ENCODE data around the gene MBLAC1. TPM values are rescaled to one million over a fixed set of nuclear protein-coding genes. Genes with fewer than 3 reads are reported as not detected.
"Not testable (repeated sequence)": the region's sequence is repeated elsewhere in the genome, so short reads cannot be mapped to it uniquely, and the experiment has no call there.

Gene MBLAC1
- total RNA-seq, 4 donors from 2014 or later, result 1.4 to 7.4 (median 3.1) TPM

- ATAC-seq (no peak), DNase-seq (no peak)
- Histone ChIP-seq H3K36me3 (no peaks in the 10 kb centered on the region), H3K4me3 (no peak overlapping the region), H3K27ac (no peak overlapping the region), H3K27me3 (no peaks in the 10 kb centered on the region), H3K9me3 (no peaks in the 10 kb centered on the region), H3K4me1 (peaks cover 11 to 22% of the 10 kb centered on the region in 2 donors)
- in situ Hi-C loops (cut with MboI; ENCODE audit: low sequenced_read_pairs in 4 of 4), result loop anchor here in 2 of 4 donors (10.0 to 25.0 kb wide), 2 partner anchors 134 to 209 kb away; no protein-coding TSS in a partner anchor
- TF ChIP-seq POLR2A (IDR thresholded peaks at IDR 0.05), result no peak
- TF ChIP-seq CTCF (IDR thresholded peaks at IDR 0.05 in 4 of 5, conservative IDR thresholded peaks at IDR 0.05 in 1 of 5), result no peak
- intact Hi-C loops (cut with DNase I; ENCODE audit: low total_unique reads), result loop anchor here (5.0 to 10.0 kb wide), 3 partner anchors 41 to 136 kb away; partner anchors contain the start of genes COPS6 and ZKSCAN1
Observed at GRCh38 chr7:100128637-100128963, 1.8 kb downstream of the MBLAC1 start.

- peaks cover 11 to 19% of the 10 kb centered on the region in 2 donors for H3K4me1 ChIP-seq
- ATAC-seq; DNase-seq; H3K27ac ChIP-seq; H3K36me3 ChIP-seq; H3K4me3 ChIP-seq; H3K27me3 ChIP-seq; intact Hi-C loops (cut with DNase I; ENCODE audit: low total_unique reads); H3K9me3 ChIP-seq: not testable (repeated sequence)
- in situ Hi-C loops (cut with MboI; ENCODE audit: low sequenced_read_pairs in 4 of 4), result loop anchor here in 2 of 4 donors (10.0 to 25.0 kb wide), 2 partner anchors 145 to 207 kb away; no protein-coding TSS in a partner anchor
Observed at GRCh38 chr7:100130220-100130607, 3.4 kb downstream of the MBLAC1 start.

GRCh38 chr7:100130608-100131453, 4.1 kb downstream of the MBLAC1 start:
- ATAC-seq (no peak), DNase-seq (peak; percentile 38 to 59)
- Histone ChIP-seq H3K4me1 (peaks cover 7 to 13% of the 10 kb centered on the region in 2 donors), H3K9me3 (no peaks in the 10 kb centered on the region), H3K36me3 (no peaks in the 10 kb centered on the region), H3K27me3 (no peaks in the 10 kb centered on the region), H3K27ac (no peak overlapping the region), H3K4me3 (peak overlapping the region in 1 of 4 donors; percentile 30)
- intact Hi-C loops (cut with DNase I; ENCODE audit: low total_unique reads), result no loop called here
- in situ Hi-C loops (cut with MboI; ENCODE audit: low sequenced_read_pairs in 4 of 4), result loop anchor here in 2 of 4 donors (10.0 to 25.0 kb wide), 2 partner anchors 146 to 206 kb away; no protein-coding TSS in a partner anchor
- peak; percentile 62 to 89 (median 81) for TF ChIP-seq CTCF (IDR thresholded peaks at IDR 0.05 in 4 of 5, conservative IDR thresholded peaks at IDR 0.05 in 1 of 5)
- TF ChIP-seq POLR2A (IDR thresholded peaks at IDR 0.05), result no peak

GRCh38 chr7:100132126-100132525, 5.4 kb downstream of the MBLAC1 start:
- Histone ChIP-seq H3K27me3 (no peaks in the 10 kb centered on the region), H3K36me3 (no peaks in the 10 kb centered on the region), H3K9me3 (no peaks in the 10 kb centered on the region), H3K27ac (no peak overlapping the region), H3K4me1 (peaks cover 0 to 7% of the 10 kb centered on the region in 2 donors), H3K4me3 (no peak overlapping the region)
- TF ChIP-seq POLR2A (IDR thresholded peaks at IDR 0.05) (no peak), CTCF (IDR thresholded peaks at IDR 0.05 in 4 of 5, conservative IDR thresholded peaks at IDR 0.05 in 1 of 5) (no peak)
- no peak for DNase-seq
- in situ Hi-C loops (cut with MboI; ENCODE audit: low sequenced_read_pairs in 4 of 4), result loop anchor here in 2 of 4 donors (10.0 to 25.0 kb wide), 2 partner anchors 147 to 205 kb away; no protein-coding TSS in a partner anchor
- no peak for ATAC-seq
- intact Hi-C loops (cut with DNase I; ENCODE audit: low total_unique reads), result no loop called here

GRCh38 chr7:100132697-100133151, 6.0 kb downstream of the MBLAC1 start:
- no peak overlapping the region for H3K27ac ChIP-seq
- in situ Hi-C loops (cut with MboI; ENCODE audit: low sequenced_read_pairs in 4 of 4), result loop anchor here in 2 of 4 donors (10.0 to 25.0 kb wide), 2 partner anchors 148 to 205 kb away; no protein-coding TSS in a partner anchor
- intact Hi-C loops (cut with DNase I; ENCODE audit: low total_unique reads), result no loop called here
- TF ChIP-seq CTCF (IDR thresholded peaks at IDR 0.05 in 4 of 5, conservative IDR thresholded peaks at IDR 0.05 in 1 of 5) (peak; percentile 42 to 66 (median 57)), POLR2A (IDR thresholded peaks at IDR 0.05) (no peak)
- H3K4me3 ChIP-seq, result no peak overlapping the region
- ATAC-seq (peak in 1 of 2 donors; percentile 53), DNase-seq (no peak)
- no peaks in the 10 kb centered on the region for H3K9me3 ChIP-seq
- peaks cover 0 to 7% of the 10 kb centered on the region in 2 donors for H3K4me1 ChIP-seq
- no peaks in the 10 kb centered on the region for H3K36me3 ChIP-seq
- no peaks in the 10 kb centered on the region for H3K27me3 ChIP-seq
